Spleen (tissue), 11 donors: ENCODE results near the gene SNX19. TPM values are rescaled to one million over a fixed set of nuclear protein-coding genes. Genes with fewer than 3 reads are reported as not detected.
A peak's percentile ranks its signal among the peaks of the same experiment; 100 is the strongest.

ENCODE experiments used
- DNase-seq: peaks from one replicate; pipeline ENCODE4 v3.0.0-alpha.2; 2020
- H3K27ac ChIP-seq, 8 donors: fragments of 200-600 bp; sonication (generic) in 7 of 8; 1 replicate in 4 of 8; 2 replicates in 4 of 8; pipeline versions ENCODE4 v1.5.0 to v1.8.0; 2016 to 2021; ENCODE audit warnings: inconsistent platforms in 4 of 8, mild to moderate bottlenecking in 4 of 8, moderate library complexity in 1 of 8
- H3K27me3 ChIP-seq, 7 donors: fragments of 200-600 bp; sonication (generic) in 6 of 7; replicated peaks in 1 of 7; 1 replicate in 4 of 7; 2 replicates in 3 of 7; pipeline versions ENCODE4 v1.5.0 to v1.8.0; 2016 to 2021; ENCODE audit warnings: inconsistent platforms in 3 of 7, mild to moderate bottlenecking in 1 of 7
- H3K36me3 ChIP-seq, 6 donors: fragments of 200-600 bp; sonication (generic) in 5 of 6; 1 replicate in 4 of 6; 2 replicates in 2 of 6; pipeline versions ENCODE4 v1.5.0 to v1.8.0; 2016 to 2021; ENCODE audit warnings: inconsistent platforms in 2 of 6
- H3K4me1 ChIP-seq, 6 donors: fragments of 200-600 bp; sonication (generic) in 5 of 6; 1 replicate in 3 of 6; 2 replicates in 3 of 6; pipeline versions ENCODE4 v1.5.0 to v1.8.0; 2016 to 2021; ENCODE audit warnings: inconsistent platforms in 3 of 6
- H3K4me3 ChIP-seq, 8 donors: fragments of 200-600 bp; sonication (generic) in 7 of 8; 1 replicate in 4 of 8; 2 replicates in 4 of 8; pipeline versions ENCODE4 v1.5.0 to v1.8.0; 2016 to 2021; ENCODE audit warnings: inconsistent platforms in 4 of 8, mild to moderate bottlenecking in 4 of 8, moderate library complexity in 2 of 8
- H3K9me3 ChIP-seq, 8 donors: fragments of 200-600 bp; sonication (generic) in 7 of 8; 1 replicate in 4 of 8; 2 replicates in 4 of 8; pipeline versions ENCODE4 v1.5.0 to v1.8.0; 2016 to 2021; ENCODE audit warnings: inconsistent platforms in 4 of 8
- CTCF ChIP-seq, 11 experiments: fragments of 200-600 bp in 7 of 11; fragments of 450-650 bp in 4 of 11; sonication (generic) in 4 of 11; IDR thresholded peaks in 8 of 11; conservative IDR thresholded peaks in 3 of 11; 1 replicate in 7 of 11; 2 replicates in 4 of 11; pipeline versions ENCODE4 v1.4.0 to v1.8.0; 2016 to 2021; ENCODE audit warnings: antibody characterized with exemption in 11 of 11, inconsistent platforms in 4 of 11, mild to moderate bottlenecking in 1 of 11
- POLR2A ChIP-seq, 3 donors: fragments of 450-650 bp; IDR thresholded peaks; one replicate each; pipeline ENCODE4 v1.5.1; 2017; ENCODE audit warnings: antibody characterized with exemption in 3 of 3, mild to moderate bottlenecking in 1 of 3
- POLR2AphosphoS5 ChIP-seq, 3 donors: sonication (generic); formaldehyde crosslinking; IDR thresholded peaks; one replicate each; pipeline ENCODE4 v1.5.1; 2017; ENCODE audit warnings: antibody characterized with exemption in 3 of 3
- WGBS, 5 donors: extraction: QIAGEN DNeasy Blood & Tissue Kit in 3 of 5; methylation state at CpG; one replicate each; pipeline versions ENCODE4 v1.1.5 to v1.1.7; 2013 to 2018; 5-methylcytosine and 5-hydroxymethylcytosine counted together
- intact Hi-C: fragments of 100-400 bp; cut with DNase I; formaldehyde crosslinking; loops from one replicate; pipeline ENCODE4 v1.15.0; 2023; ENCODE audit warnings: low total_unique reads
- polyA plus RNA-seq, 3 donors: library from polyadenylated mRNA; stranded (reverse); fragments of 200-250 nt; gene quantifications; one replicate each; pipeline ENCODE4 v1.2.1, GENCODE V29; 2013
- total RNA-seq, 7 donors: library from RNA; depleted of rRNA in 3 of 7; stranded (reverse); fragments of >200 nt in 3 of 7; fragmentation: NEBNext Ultra II Directional in 4 of 7; extraction: Animal tissue kit (Norgen Biotek cat#: 25700) in 4 of 7; gene quantifications; one replicate each; pipeline versions ENCODE4 v1.1.0 to v1.2.1, GENCODE V29; 2016 to 2021
- donor health status: healthy with polysubstance abuse.
- donor health status: DM: no; HTN: no; CAD: no; lungs with moderate emphysema.
- donor health status: DM: no; HTN: no; CAD: no.
- donor health status: Bipolar disorder and iron deficiency.
- donor health status: healthy.
- donor health status: DM: no; HTN: no; CAD: no.
- donor health status: DM: yes; HTN: yes; CAD: no.

SNX19 gene
- total and polyA plus RNA-seq, 10 donors = 6.0 to 121 (median 64.8) TPM

- Histone ChIP-seq H3K36me3 (peaks cover 3 to 100% (median 94%) of the 10 kb centered on the region in 6 donors), H3K4me3 (no peak overlapping the region), H3K27ac (no peak overlapping the region), H3K27me3 (no peaks in the 10 kb centered on the region), H3K4me1 (peaks cover 0 to 14% (median 0%) of the 10 kb centered on the region in 6 donors), H3K9me3 (no peaks in the 10 kb centered on the region)
- intact Hi-C loops = no loop called here
- no peak for TF ChIP-seq POLR2A (IDR thresholded peaks at IDR 0.05)
- peak in 3 of 11 experiments; percentile 11 to 15 (median 12) for TF ChIP-seq CTCF (IDR thresholded peaks at IDR 0.05 in 8 of 11, conservative IDR thresholded peaks at IDR 0.05 in 3 of 11)
- DNase-seq = no peak
- WGBS, 5 donors = 97 to 100% (median 97%) methylated on average over 1 of the region's 1 CpG
Observed at GRCh38 chr11:130904380-130904779, 11.9 kb downstream of the SNX19 start.

DNA sequence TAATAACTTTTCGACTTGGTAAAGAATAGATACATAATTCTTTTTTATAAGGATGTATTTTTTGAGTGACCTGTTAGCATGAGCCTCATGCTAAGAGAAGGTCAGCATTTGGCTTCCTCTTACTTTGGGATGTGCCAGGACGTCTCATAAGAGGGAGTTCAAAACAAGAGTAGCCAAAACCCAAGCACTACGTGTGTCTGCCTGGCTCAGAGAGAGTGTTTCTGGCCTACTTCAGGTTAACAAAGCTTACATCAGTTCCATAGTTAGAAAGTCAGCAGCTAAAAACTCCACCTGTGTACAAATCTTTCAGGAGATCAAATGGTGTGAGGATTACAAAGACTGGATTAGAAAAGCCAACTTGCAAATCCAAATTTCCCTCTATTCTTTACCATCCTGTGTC lies 13.9 kb downstream of the SNX19 start:
- intact Hi-C loops = no loop called here
- Histone ChIP-seq H3K9me3 (no peaks in the 10 kb centered on the region), H3K27ac (no peak overlapping the region), H3K36me3 (peaks cover 3 to 100% (median 94%) of the 10 kb centered on the region in 6 donors), H3K4me3 (no peak overlapping the region), H3K27me3 (no peaks in the 10 kb centered on the region), H3K4me1 (peaks cover 0 to 15% (median 2%) of the 10 kb centered on the region in 6 donors)
- no peak for DNase-seq
- no peak for TF ChIP-seq CTCF (IDR thresholded peaks at IDR 0.05 in 8 of 11, conservative IDR thresholded peaks at IDR 0.05 in 3 of 11)
- TF ChIP-seq POLR2AphosphoS5 (IDR thresholded peaks at IDR 0.05) = no peak
- no peak for TF ChIP-seq POLR2A (IDR thresholded peaks at IDR 0.05)
- WGBS, 5 donors = 83 to 96% (median 89%) methylated on average over 3 of the region's 3 CpGs

GRCh38 chr11:130899106-130899505 lies 17.2 kb downstream of the SNX19 start:
- DNase-seq = no peak
- intact Hi-C loops = loop anchor here (10.0 kb wide), 1 partner anchor 464 kb away; no protein-coding TSS in a partner anchor
- Histone ChIP-seq H3K9me3 (no peaks in the 10 kb centered on the region), H3K4me3 (no peak overlapping the region), H3K27me3 (no peaks in the 10 kb centered on the region), H3K27ac (peak overlapping the region in 3 of 8 donors; percentile 17 to 74 (median 61)), H3K36me3 (peaks cover 3 to 100% (median 87%) of the 10 kb centered on the region in 6 donors), H3K4me1 (peaks cover 0 to 30% (median 8%) of the 10 kb centered on the region in 6 donors)
- TF ChIP-seq CTCF (IDR thresholded peaks at IDR 0.05 in 8 of 11, conservative IDR thresholded peaks at IDR 0.05 in 3 of 11) (no peak), POLR2A (IDR thresholded peaks at IDR 0.05) (no peak), POLR2AphosphoS5 (IDR thresholded peaks at IDR 0.05) (no peak)
- WGBS, 5 donors = 93 to 97% (median 94%) methylated on average over 4 of the region's 4 CpGs

DNA sequence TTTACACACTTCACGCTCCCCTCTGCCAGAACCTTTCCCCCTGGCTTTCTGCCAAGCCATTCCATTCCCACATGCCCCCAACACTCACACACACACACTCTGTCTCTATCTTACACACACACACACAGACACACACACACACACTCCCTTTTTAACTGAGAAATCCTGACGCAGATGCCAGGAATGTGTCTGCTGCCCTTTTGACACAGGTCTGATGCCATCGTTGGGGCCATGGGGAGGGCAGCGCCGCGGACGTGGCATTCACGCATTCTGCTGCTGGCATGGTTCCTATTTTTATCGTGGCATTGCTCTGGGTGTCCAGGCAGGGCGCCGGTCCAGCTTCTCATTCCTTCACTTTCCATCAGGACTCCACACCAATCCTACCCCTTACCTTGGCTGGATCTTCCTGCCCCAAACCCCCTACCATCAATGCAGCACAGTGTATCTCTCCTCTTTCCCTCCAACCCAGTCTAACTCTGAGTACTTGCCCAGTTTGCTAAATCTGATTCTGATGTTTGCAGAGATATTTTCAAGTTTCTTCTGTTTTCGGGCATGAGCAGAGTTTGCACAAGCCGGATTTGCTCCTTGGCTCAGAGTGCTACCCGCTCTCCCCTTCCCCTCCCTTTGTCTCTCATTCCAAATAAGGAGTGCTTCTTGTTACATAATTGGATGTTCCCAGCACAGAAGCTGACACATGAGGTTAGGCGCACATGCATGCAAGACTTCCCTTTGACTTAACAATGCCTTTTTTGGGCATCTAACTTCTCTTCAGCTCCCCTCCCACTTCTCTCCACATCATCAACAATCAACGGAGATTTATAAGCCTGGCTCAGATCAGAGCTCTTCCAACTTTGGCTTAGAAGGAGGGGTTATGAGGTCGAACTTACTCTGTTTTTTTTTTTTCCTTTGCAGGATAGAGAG lies 18.8 kb downstream of the SNX19 start:
- no peak for DNase-seq
- peak overlapping the region in 7 of 8 donors; percentile 61 to 78 (median 73) for H3K27ac ChIP-seq
- H3K4me3 ChIP-seq = no peak overlapping the region
- WGBS, 5 donors = 67 to 78% (median 75%) methylated on average over 17 of the region's 17 CpGs
- H3K27me3 ChIP-seq = no peaks in the 10 kb centered on the region
- TF ChIP-seq CTCF (IDR thresholded peaks at IDR 0.05 in 8 of 11, conservative IDR thresholded peaks at IDR 0.05 in 3 of 11) (no peak), POLR2AphosphoS5 (IDR thresholded peaks at IDR 0.05) (peak; percentile 67 to 85 (median 77)), POLR2A (IDR thresholded peaks at IDR 0.05) (no peak)
- H3K9me3 ChIP-seq = no peaks in the 10 kb centered on the region
- peaks cover 3 to 100% (median 90%) of the 10 kb centered on the region in 6 donors for H3K36me3 ChIP-seq
- intact Hi-C loops = loop anchor here (10.0 kb wide), 1 partner anchor 463 kb away; no protein-coding TSS in a partner anchor
- peaks cover 0 to 30% (median 12%) of the 10 kb centered on the region in 6 donors for H3K4me1 ChIP-seq
